Activated CD8-positive, alpha-beta T cell treated with anti-CD3 and anti-CD28 coated beads for 36 hours (primary cell): ENCODE measurements around the gene OSBP. TPM values are rescaled to one million over a fixed set of nuclear protein-coding genes. Genes with fewer than 3 reads are reported as not detected.
A peak's percentile ranks its signal among the peaks of the same experiment; 100 is the strongest.

Source experiments
- ATAC-seq: fragments of 200-7000 bp; cut with Tn5 transposase; one replicate; pipeline ENCODE4 v1.10.0; 2021; ENCODE audit warnings: mild to moderate bottlenecking, moderate library complexity
- CTCF ChIA-PET: fragments of 350-600 bp; sonication (Branson Sonifier 250); formaldehyde crosslinking; loops from one replicate; lab custom pipeline; 2021; ENCODE audit warnings: antibody characterized with exemption; lab: Charles Lee
- POLR2A ChIA-PET: fragments of 350-600 bp; sonication (Branson Sonifier 250); formaldehyde crosslinking; loops from one replicate; lab custom pipeline; 2021; ENCODE audit warnings: antibody characterized with exemption; lab: Charles Lee
- DNase-seq: peaks from one replicate; pipeline ENCODE4 v3.0.0-alpha.2; 2020
- H3K27ac Mint-ChIP-seq: one replicate; pipeline ENCODE4 v1.8.0; 2021; ENCODE audit warnings: mild to moderate bottlenecking, mixed read lengths
- H3K27me3 Mint-ChIP-seq: one replicate; pipeline ENCODE4 v1.8.0; 2021; ENCODE audit warnings: mixed read lengths
- H3K36me3 Mint-ChIP-seq: one replicate; pipeline ENCODE4 v1.8.0; 2021; ENCODE audit warnings: low read depth, mixed read lengths
- H3K4me1 Mint-ChIP-seq: one replicate; pipeline ENCODE4 v1.8.0; 2021; ENCODE audit warnings: low read depth, mixed read lengths
- H3K4me3 Mint-ChIP-seq: one replicate; pipeline ENCODE4 v1.8.0; 2021; ENCODE audit warnings: mild to moderate bottlenecking, moderate library complexity, mixed read lengths
- H3K9me3 Mint-ChIP-seq: one replicate; pipeline ENCODE4 v1.8.0; 2021; ENCODE audit warnings: mixed read lengths
- CTCF ChIP-seq: fragments of 200-600 bp; IDR thresholded peaks from one replicate; pipeline ENCODE4 v1.8.0; 2022; ENCODE audit warnings: antibody characterized with exemption, mild to moderate bottlenecking
- intact Hi-C: fragments of 100-400 bp; cut with micrococcal nuclease; formaldehyde crosslinking; loops from one replicate; pipeline ENCODE4 v1.10.0; 2022
- total RNA-seq, 2 experiments: library from RNA; stranded (reverse); gene quantifications; one replicate each; pipeline ENCODE4 v1.2.3, GENCODE V29; 2021

OSBP gene
- total RNA-seq, 2 experiments from 2014 or later = 38.1 to 41.0 TPM

GRCh38 chr11:59615120-59615636 is 396 bp downstream of the OSBP start:
- peak overlapping the region; percentile 96 for H3K27ac Mint-ChIP-seq
- peaks cover 24% of the 10 kb centered on the region for H3K36me3 Mint-ChIP-seq
- ATAC-seq (peak; percentile 1), DNase-seq (peak; percentile 74)
- ChIA-PET CTCF (interaction anchor here (0.6 to 1.6 kb wide), 4 partner anchors 10 to 55 kb away, joined by 3 to 7 read pairs (median 4); no protein-coding TSS in a partner anchor), POLR2A (interaction anchor here (1.2 to 3.7 kb wide), 7 partner anchors 10 to 54 kb away, joined by 3 to 16 read pairs (median 4); partner anchors contain the start of gene PATL1)
- intact Hi-C loops = no loop called here
- H3K27me3 Mint-ChIP-seq = no peaks in the 10 kb centered on the region
- H3K9me3 Mint-ChIP-seq = no peaks in the 10 kb centered on the region
- peaks cover 37% of the 10 kb centered on the region for H3K4me1 Mint-ChIP-seq
- no peak for TF ChIP-seq CTCF
- peak overlapping the region; percentile 96 for H3K4me3 Mint-ChIP-seq

- ATAC-seq = no peak
- Mint-ChIP-seq H3K9me3 (no peaks in the 10 kb centered on the region), H3K4me1 (peaks cover 39% of the 10 kb centered on the region), H3K27me3 (no peaks in the 10 kb centered on the region), H3K4me3 (peak overlapping the region; percentile 96), H3K36me3 (peaks cover 28% of the 10 kb centered on the region), H3K27ac (peak overlapping the region; percentile 92)
- intact Hi-C loops = no loop called here
- ChIA-PET POLR2A (interaction anchor here (1.2 to 3.7 kb wide), 4 partner anchors 9 to 55 kb away, joined by 3 to 16 read pairs (median 5); partner anchors contain the start of gene PATL1), CTCF (interaction anchor here (0.6 to 1.6 kb wide), 4 partner anchors 9 to 54 kb away, joined by 3 to 7 read pairs (median 4); no protein-coding TSS in a partner anchor)
- no peak for TF ChIP-seq CTCF
- no peak for DNase-seq
Measured at GRCh38 chr11:59614277-59615119, 1.1 kb downstream of the OSBP start.

GRCh38 chr11:59611570-59612565 is 3.7 kb downstream of the OSBP start:
- ATAC-seq (no peak), DNase-seq (no peak)
- H3K27me3 Mint-ChIP-seq = no peaks in the 10 kb centered on the region
- intact Hi-C loops = no loop called here
- ChIA-PET CTCF (interaction anchor here (1.3 kb wide), 1 partner anchor 17 kb away, joined by 3 read pairs; no protein-coding TSS in a partner anchor), POLR2A (interaction anchor here (0.6 to 1.3 kb wide), 2 partner anchors 41 to 57 kb away, joined by 3 to 4 read pairs; partner anchors contain the start of gene PATL1)
- H3K4me3 Mint-ChIP-seq = no peak overlapping the region
- peaks cover 49% of the 10 kb centered on the region for H3K36me3 Mint-ChIP-seq
- TF ChIP-seq CTCF = no peak
- no peak overlapping the region for H3K27ac Mint-ChIP-seq
- H3K9me3 Mint-ChIP-seq = no peaks in the 10 kb centered on the region
- H3K4me1 Mint-ChIP-seq = peaks cover 44% of the 10 kb centered on the region

- Mint-ChIP-seq H3K36me3 (peaks cover 60% of the 10 kb centered on the region), H3K27ac (peak overlapping the region; percentile 30), H3K4me3 (no peak overlapping the region), H3K27me3 (no peaks in the 10 kb centered on the region), H3K4me1 (peaks cover 46% of the 10 kb centered on the region), H3K9me3 (no peaks in the 10 kb centered on the region)
- ChIA-PET POLR2A (interaction anchor here (0.6 to 1.5 kb wide), 6 partner anchors 10 to 58 kb away, joined by 3 to 4 read pairs (median 4); partner anchors contain the start of gene PATL1), CTCF (no interaction called here)
- DNase-seq (peak; percentile 32), ATAC-seq (no peak)
- intact Hi-C loops = no loop called here
- no peak for TF ChIP-seq CTCF
Measured at GRCh38 chr11:59610289-59610688, 5.3 kb downstream of the OSBP start.
